ENCODE data around the gene DNAAF5.

DNAAF5 gene

DNA sequence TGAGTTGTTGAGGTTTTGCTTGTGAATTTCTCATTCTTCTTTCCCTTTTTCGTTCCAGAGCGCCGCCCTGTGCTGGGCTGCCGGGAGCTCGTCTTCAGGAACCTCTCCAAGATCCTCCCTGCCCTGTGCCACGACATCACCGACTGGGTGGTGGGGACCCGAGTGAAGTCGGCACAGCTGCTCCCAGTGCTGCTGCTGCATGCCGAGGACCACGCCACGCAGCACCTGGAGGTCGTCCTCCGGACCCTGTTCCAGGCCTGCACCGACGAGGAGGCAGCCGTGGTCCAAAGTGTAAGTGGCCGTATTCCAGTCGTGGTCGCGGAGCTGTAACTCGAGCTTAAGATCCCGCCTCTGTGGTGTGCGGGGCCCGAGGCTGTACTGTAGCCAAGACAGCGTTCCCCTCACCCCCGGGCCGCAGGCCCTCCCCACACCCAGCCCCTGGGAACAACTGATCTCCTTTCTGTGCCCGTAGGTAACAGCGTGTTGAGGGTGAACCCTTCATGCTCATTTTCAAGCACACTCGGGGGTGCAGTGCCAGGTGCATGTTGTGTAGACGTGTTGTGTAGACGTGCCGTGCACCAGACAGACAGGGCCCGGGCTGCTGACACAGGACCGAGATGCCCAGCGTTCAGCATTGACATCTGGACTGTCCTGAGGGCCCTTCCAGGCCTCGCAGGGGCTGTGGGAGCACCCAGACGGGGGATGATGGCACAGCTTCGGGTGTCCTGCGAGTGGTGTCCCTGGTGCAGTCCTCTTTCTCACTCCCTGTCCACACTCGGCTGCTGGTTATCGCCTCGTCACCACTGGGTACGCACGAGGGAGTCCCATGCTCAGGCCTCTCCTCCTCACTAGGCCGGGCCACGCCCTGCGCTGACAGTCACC is 28.3 kb downstream of the DNAAF5 start:
- no peaks in the 10 kb centered on the region for H3K4me1 Mint-ChIP-seq (ENCODE audit: low read depth)
- H3K27me3 Mint-ChIP-seq, result no peaks in the 10 kb centered on the region
- no peak overlapping the region for H3K27ac Mint-ChIP-seq
- intact Hi-C loops (cut with micrococcal nuclease), result no loop called here
- H3K9me3 Mint-ChIP-seq, result no peaks in the 10 kb centered on the region
- no peak overlapping the region for H3K4me3 Mint-ChIP-seq
- peaks cover 87% of the 10 kb centered on the region for H3K36me3 Mint-ChIP-seq (ENCODE audit: low read depth)

DNA sequence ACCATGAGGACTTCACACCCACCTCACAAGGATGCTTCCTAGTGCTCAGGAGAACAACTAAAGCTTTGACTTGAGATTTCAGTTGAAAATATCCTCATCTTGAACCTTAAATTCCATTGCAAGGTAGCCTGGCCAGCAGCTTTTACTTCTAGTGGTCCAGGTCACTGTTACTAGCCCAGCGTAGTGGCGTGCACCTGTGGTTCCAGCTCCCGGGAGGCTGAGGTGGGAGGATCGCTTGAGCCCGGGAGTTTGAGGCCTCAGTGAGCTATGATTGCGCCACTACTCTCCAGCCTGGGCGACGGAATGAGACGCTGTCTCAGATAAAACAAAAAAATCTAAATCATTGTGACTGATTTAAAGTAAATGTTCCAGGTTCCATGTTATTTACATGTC is 28.9 kb downstream of the DNAAF5 start:
- intact Hi-C loops (cut with micrococcal nuclease), result no loop called here
- Mint-ChIP-seq H3K27me3 (no peaks in the 10 kb centered on the region), H3K27ac (no peak overlapping the region), H3K36me3 (ENCODE audit: low read depth) (peaks cover 91% of the 10 kb centered on the region), H3K4me1 (ENCODE audit: low read depth) (no peaks in the 10 kb centered on the region), H3K9me3 (no peaks in the 10 kb centered on the region), H3K4me3 (no peak overlapping the region)

DNA sequence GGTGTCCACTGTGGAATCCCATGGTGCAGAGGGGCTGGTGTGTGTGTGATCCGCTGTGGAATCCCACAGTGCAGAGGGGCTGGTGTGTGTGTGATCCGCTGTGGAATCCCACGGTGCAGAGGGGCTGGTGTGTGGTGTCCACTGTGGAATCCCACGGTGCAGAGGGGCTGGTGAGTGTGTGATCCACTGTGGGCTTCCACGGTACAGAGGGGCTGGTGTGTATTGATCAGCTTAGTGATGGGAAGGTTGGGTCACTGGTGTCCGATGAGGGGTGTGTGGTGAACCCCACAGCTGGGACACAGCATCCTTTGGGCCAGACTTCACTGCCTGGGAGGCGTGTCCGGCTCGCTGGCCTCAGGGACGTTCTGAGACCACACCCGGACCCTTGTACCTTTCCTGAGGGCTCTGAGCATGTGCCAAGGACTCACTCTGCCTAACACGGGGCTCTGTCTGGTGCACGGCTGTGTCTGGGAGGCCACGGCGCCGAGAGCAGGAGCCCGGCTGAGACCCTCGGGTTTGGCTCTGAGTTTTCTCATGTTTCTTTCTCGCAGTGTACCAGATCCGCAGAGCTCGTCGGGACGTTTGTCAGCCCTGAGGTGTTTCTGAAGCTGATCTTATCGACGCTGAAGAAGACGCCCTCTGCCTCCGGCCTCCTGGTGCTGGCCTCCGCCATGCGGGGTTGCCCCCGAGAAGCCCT is 29.9 kb downstream of the DNAAF5 start:
- Mint-ChIP-seq H3K36me3 (ENCODE audit: low read depth) (peaks cover 94% of the 10 kb centered on the region), H3K4me1 (ENCODE audit: low read depth) (no peaks in the 10 kb centered on the region), H3K27me3 (no peaks in the 10 kb centered on the region), H3K4me3 (no peak overlapping the region), H3K27ac (no peak overlapping the region), H3K9me3 (no peaks in the 10 kb centered on the region)
- intact Hi-C loops (cut with micrococcal nuclease), result no loop called here

DNA sequence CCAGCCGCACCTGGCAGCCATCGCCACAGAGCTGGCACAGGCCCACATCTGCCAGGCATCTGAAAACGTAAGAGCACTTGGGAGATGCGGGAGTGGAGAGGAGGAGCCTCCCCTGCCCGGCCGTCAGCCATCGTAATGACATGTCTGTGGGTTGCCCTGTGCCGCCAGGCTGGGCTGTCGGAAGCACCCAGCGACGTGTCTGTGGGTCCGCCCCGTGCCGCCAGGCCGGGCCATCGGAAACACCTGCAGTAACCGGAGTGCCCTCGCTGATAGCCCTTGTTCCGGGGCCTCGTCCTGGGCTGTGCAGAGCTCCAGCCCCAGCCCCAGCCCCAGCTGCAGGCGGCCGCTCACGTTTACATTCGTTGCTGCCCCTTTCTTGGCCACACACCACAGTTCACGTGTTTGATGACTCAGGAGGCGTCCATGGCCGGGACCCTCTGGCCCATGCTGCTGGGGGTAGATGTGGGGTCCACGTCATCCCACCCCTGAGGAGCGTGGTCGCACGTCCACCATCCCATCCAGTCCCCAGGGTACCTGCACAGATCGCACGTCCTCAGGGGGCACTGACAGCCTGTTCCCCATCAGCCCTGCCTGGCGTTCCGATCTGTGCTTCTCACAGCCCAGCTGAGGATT is 30.5 kb downstream of the DNAAF5 start:
- intact Hi-C loops (cut with micrococcal nuclease), result no loop called here
- Mint-ChIP-seq H3K36me3 (ENCODE audit: low read depth) (peaks cover 94% of the 10 kb centered on the region), H3K27ac (no peak overlapping the region), H3K9me3 (no peaks in the 10 kb centered on the region), H3K4me3 (no peak overlapping the region), H3K4me1 (ENCODE audit: low read depth) (no peaks in the 10 kb centered on the region), H3K27me3 (no peaks in the 10 kb centered on the region)

DNA sequence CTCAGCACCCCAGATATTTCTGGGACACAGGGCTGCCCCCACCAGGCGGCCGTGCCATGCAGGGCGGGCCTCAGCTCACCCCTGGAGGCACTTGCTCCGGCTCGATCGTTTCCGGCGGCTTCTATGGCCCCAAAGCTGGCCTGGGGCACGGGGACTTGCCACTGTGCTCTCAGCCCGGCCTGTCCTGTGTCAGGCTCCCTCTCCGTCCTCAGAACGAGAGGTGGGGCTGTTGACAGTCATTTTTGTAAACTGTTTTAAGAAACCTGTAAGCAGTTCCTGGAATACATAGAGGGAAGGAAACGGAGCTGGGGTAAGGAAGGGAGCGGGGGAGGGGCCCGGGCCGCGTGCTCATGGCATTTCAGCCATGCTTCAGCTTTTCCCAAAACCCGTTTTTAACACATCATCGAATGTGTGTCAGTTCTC is 31.3 kb downstream of the DNAAF5 start:
- intact Hi-C loops (cut with micrococcal nuclease), result no loop called here
- Mint-ChIP-seq H3K36me3 (ENCODE audit: low read depth) (peaks cover 97% of the 10 kb centered on the region), H3K27ac (no peak overlapping the region), H3K27me3 (no peaks in the 10 kb centered on the region), H3K4me3 (no peak overlapping the region), H3K9me3 (no peaks in the 10 kb centered on the region), H3K4me1 (ENCODE audit: low read depth) (no peaks in the 10 kb centered on the region)

DNA sequence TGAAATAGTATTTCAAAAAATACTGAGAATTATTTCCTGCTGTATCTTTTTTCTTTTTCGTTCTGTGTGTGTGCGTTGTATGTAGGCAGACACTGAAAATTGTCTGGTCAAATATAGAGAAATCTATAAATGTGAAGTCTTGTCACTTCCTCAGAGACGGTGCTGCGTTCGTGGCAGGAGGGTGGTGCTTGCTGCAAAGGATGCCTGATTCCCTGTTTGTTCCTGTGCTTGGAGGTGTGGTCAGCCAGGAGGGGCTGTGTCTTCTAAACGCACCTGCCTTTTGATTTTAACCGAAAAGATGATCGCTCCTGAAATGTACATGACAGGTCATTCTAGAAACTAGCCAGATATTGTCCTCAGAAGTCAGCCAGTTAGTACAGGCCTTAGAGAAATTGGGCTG is 33.1 kb downstream of the DNAAF5 start:
- Mint-ChIP-seq H3K27ac (no peak overlapping the region), H3K4me1 (ENCODE audit: low read depth) (no peaks in the 10 kb centered on the region), H3K9me3 (no peaks in the 10 kb centered on the region), H3K27me3 (no peaks in the 10 kb centered on the region), H3K4me3 (no peak overlapping the region), H3K36me3 (ENCODE audit: low read depth) (peaks cover 98% of the 10 kb centered on the region)
- intact Hi-C loops (cut with micrococcal nuclease), result no loop called here

DNA sequence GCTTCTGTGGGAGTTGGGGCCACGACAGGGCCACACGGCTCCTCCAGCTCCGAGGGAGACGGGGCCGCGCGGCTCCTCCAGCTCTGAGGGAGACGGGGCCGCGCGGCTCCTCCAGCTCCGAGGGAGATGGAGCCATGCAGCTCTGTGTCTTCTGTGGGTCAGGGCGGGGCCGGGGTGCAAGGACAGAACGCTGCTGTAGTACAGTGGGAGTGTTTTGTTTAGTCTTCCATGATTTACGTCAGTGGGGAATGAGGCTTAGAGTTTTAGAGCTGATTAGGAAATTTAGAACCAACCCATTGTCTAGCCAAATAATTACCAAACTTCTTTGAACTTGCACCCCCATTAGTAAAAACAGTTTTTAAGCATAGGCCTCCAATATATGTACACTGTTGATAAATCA is 33.5 kb downstream of the DNAAF5 start:
- no peak overlapping the region for H3K27ac Mint-ChIP-seq
- no peaks in the 10 kb centered on the region for H3K27me3 Mint-ChIP-seq
- intact Hi-C loops (cut with micrococcal nuclease), result no loop called here
- no peaks in the 10 kb centered on the region for H3K9me3 Mint-ChIP-seq
- no peaks in the 10 kb centered on the region for H3K4me1 Mint-ChIP-seq (ENCODE audit: low read depth)
- H3K4me3 Mint-ChIP-seq, result no peak overlapping the region
- H3K36me3 Mint-ChIP-seq (ENCODE audit: low read depth), result peaks cover 98% of the 10 kb centered on the region

DNA sequence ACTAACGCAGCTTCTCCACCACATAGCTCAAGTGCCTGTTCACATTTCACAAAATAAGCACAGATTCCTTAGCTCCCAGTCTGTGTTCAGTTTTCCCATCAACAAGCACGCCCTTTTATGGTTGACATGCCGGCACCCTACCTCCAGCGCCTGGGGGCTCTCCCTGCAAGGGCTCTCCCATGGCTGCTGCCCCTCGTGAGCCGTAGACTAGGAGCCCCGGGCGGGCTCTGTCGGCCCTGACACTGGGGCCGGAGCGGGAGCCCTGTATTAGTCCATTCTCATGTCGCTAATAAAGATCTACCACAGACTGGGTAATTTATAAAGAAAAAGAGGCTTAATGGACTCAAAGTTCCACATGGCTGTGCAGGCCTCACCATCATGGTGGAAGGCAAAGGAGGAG is 34.6 kb downstream of the DNAAF5 start:
- no peaks in the 10 kb centered on the region for H3K9me3 Mint-ChIP-seq
- no peaks in the 10 kb centered on the region for H3K4me1 Mint-ChIP-seq (ENCODE audit: low read depth)
- intact Hi-C loops (cut with micrococcal nuclease), result no loop called here
- no peak overlapping the region for H3K27ac Mint-ChIP-seq
- no peaks in the 10 kb centered on the region for H3K27me3 Mint-ChIP-seq
- peaks cover 95% of the 10 kb centered on the region for H3K36me3 Mint-ChIP-seq (ENCODE audit: low read depth)
- H3K4me3 Mint-ChIP-seq, result no peak overlapping the region

DNA sequence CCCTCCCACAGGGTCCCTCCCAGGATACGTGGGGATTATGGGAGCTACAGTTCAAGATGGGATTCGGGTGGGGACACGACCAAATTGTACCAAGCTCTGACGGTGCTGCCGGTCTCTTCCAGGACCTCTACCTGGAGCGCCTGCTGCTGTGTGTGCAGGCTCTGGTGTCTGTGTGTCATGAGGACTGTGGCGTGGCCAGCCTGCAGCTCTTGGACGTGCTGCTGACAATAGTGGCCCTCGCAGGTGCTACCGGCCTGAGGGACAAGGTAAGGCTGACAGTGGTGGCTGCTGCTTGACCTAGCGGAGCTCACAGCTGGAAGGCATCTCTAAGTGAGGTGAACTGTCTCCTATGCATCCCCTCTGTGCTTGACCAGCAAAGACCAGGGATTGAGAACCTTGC is 35.1 kb downstream of the DNAAF5 start:
- H3K4me3 Mint-ChIP-seq, result no peak overlapping the region

DNA sequence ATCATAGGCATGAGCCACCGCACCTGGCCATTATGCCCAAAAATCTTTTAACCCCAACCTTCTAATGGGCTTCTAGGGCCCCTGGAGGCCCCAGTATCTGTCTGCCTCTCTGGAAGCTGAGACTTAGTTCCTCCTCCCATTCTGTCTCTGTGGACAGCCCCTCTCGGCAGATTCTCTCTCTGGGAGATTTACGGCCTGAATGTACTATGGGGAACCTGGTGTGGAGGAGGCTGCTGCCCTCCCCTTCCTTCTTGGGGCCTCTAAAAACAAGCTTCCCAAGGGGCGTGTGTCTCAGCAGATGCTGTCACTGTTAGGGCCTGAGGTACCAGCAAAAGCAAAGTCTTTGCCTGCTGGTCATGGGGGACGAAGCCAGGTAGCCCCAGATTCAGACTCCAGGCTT is 36.4 kb downstream of the DNAAF5 start:
- no peak overlapping the region for H3K4me3 Mint-ChIP-seq
- no peak overlapping the region for H3K27ac Mint-ChIP-seq
- H3K27me3 Mint-ChIP-seq, result no peaks in the 10 kb centered on the region
- no peaks in the 10 kb centered on the region for H3K9me3 Mint-ChIP-seq
- intact Hi-C loops (cut with micrococcal nuclease), result no loop called here
- no peaks in the 10 kb centered on the region for H3K4me1 Mint-ChIP-seq (ENCODE audit: low read depth)
- H3K36me3 Mint-ChIP-seq (ENCODE audit: low read depth), result peaks cover 87% of the 10 kb centered on the region

More for the DNA sequence above, 35.1 kb downstream of the DNAAF5 start:
- intact Hi-C loops (cut with micrococcal nuclease), result no loop called here
- Mint-ChIP-seq H3K36me3 (ENCODE audit: low read depth) (peaks cover 90% of the 10 kb centered on the region), H3K27me3 (no peaks in the 10 kb centered on the region), H3K4me1 (ENCODE audit: low read depth) (no peaks in the 10 kb centered on the region), H3K9me3 (no peaks in the 10 kb centered on the region), H3K27ac (no peak overlapping the region)

DNA sequence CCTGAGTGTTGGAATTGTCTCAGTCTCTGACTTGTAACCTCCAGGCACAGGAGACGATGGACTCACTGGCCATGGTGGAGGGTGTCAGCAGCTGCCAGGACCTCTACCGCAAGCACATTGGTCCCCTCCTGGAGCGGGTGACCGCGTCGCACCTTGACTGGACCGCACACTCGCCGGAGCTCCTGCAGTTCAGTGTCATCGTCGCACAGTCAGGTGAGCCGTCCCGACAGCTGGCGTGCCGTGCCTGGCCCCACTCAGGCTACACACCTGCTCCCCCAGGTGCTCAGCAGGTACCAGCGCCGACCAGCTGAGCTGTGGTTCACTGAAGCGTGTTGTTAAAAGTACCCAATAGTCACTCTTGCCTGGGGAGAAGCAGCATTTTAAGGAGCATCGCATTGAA is 37.3 kb downstream of the DNAAF5 start:
- intact Hi-C loops (cut with micrococcal nuclease), result no loop called here
- H3K36me3 Mint-ChIP-seq (ENCODE audit: low read depth), result peaks cover 87% of the 10 kb centered on the region
- no peaks in the 10 kb centered on the region for H3K27me3 Mint-ChIP-seq
- H3K4me1 Mint-ChIP-seq (ENCODE audit: low read depth), result no peaks in the 10 kb centered on the region
- no peak overlapping the region for H3K27ac Mint-ChIP-seq
- no peak overlapping the region for H3K4me3 Mint-ChIP-seq
- no peaks in the 10 kb centered on the region for H3K9me3 Mint-ChIP-seq

DNA sequence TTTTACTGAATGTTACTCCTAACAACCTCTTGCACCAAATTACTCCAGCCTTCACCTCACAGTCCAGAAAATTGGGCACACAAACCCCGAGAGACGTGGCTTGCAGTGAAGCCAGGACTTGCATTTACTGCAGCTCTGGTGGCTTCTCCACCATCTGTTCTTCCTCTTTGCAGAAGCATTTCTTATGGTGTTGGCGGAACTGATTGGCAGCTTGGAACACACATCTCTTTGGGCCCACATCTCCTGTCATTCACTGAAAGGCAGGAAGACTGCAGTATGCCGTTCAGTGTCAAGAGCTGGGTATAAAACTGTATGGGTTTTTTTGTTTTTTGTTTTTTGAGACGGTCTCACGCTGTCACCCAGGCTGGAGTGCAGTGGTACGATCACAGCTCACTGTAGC is 38.9 kb downstream of the DNAAF5 start:
- Mint-ChIP-seq H3K27me3 (no peaks in the 10 kb centered on the region), H3K36me3 (ENCODE audit: low read depth) (peaks cover 84% of the 10 kb centered on the region), H3K4me1 (ENCODE audit: low read depth) (no peaks in the 10 kb centered on the region), H3K9me3 (no peaks in the 10 kb centered on the region), H3K4me3 (no peak overlapping the region), H3K27ac (no peak overlapping the region)
- intact Hi-C loops (cut with micrococcal nuclease), result no loop called here

DNA sequence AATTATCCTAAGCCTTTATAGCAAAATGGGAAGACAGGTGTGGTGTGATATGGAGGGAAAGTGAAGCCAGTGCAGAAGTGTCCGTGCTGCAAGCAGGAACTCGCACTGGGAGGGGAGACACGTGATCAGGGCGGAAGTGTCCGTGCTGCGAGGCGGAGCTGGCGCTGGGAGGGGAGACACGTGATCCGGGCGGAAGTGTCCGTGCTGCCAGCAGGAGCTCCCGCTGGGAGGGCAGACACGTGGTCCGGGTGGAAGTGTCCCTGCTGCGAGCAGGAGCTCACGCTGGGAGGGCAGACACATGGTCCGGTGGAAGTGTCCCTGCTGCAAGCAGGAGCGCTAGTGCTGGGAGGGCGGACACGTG is 41.1 kb downstream of the DNAAF5 start:
- Mint-ChIP-seq H3K9me3 (no peaks in the 10 kb centered on the region), H3K4me3 (no peak overlapping the region), H3K27ac (no peak overlapping the region), H3K27me3 (no peaks in the 10 kb centered on the region), H3K4me1 (ENCODE audit: low read depth) (no peaks in the 10 kb centered on the region), H3K36me3 (ENCODE audit: low read depth) (peaks cover 84% of the 10 kb centered on the region)
- intact Hi-C loops (cut with micrococcal nuclease), result no loop called here

DNA sequence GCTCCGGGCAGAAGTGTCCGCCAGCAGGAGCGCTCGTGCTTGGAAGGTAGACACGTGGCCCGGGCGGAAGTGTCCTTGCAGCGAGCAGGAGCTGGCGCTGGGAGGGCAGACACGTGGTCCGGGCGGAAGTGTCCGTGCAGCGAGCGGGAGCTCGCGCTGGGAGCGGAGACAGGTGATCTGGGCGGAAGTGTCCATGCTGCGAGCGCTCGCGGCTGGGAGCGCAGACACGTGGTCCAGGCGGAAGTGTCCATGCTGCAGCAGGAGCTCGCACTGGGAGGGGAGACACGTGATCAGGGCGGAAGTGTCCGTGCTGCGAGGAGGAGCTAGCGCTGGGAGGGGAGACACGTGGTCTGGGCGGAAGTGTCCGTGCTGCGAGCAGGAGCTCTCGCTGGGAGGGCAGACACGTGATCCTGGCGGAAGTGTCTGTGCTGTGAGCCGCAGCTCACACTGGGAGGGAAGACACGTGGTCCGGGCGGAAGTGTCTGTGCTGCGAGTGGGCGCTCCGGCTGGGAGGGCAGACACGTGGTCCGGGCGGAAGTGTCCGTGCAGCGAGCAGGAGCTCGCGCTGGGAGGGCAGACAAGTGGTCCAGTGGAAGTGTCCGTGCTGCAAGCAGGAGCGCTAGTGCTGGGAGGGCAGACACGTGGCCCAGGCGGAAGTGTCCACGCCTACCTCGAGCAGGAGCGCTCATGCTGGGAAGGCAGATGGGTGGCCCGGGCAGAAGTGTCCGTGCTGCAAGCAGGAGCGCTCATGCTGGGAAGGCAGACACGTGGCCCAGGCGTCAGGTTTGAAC is 41.6 kb downstream of the DNAAF5 start:
- H3K9me3 Mint-ChIP-seq, result no peaks in the 10 kb centered on the region

More for the DNA sequence above, 41.6 kb downstream of the DNAAF5 start:
- H3K4me3 Mint-ChIP-seq, result no peak overlapping the region
- H3K27ac Mint-ChIP-seq, result no peak overlapping the region
- H3K27me3 Mint-ChIP-seq, result no peaks in the 10 kb centered on the region
- H3K4me1 Mint-ChIP-seq (ENCODE audit: low read depth), result no peaks in the 10 kb centered on the region
- H3K36me3 Mint-ChIP-seq (ENCODE audit: low read depth), result peaks cover 84% of the 10 kb centered on the region
- intact Hi-C loops (cut with micrococcal nuclease), result no loop called here
